ENCODE measurements around the gene GINM1.

DNA sequence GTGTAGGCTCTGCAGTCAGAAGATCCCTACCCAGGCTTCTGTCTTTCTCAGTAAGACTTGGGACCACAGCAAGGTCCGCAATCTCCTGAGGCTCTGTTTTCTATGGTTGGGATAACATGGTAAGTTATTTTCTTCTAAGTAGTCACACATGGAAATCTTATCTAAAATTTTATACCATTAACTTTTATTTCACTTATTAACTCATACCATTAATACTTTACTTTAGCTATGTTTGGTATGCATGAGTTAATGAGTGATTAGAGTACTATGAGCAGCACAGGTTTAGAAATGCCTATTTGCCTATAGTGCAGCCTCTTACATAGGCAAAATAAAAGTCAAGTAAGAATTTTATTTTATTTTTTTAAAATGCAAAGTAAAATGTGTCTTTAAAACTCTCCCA lies 27.2 kb downstream of the GINM1 start:
- TF ChIP-seq, protein P1, sequence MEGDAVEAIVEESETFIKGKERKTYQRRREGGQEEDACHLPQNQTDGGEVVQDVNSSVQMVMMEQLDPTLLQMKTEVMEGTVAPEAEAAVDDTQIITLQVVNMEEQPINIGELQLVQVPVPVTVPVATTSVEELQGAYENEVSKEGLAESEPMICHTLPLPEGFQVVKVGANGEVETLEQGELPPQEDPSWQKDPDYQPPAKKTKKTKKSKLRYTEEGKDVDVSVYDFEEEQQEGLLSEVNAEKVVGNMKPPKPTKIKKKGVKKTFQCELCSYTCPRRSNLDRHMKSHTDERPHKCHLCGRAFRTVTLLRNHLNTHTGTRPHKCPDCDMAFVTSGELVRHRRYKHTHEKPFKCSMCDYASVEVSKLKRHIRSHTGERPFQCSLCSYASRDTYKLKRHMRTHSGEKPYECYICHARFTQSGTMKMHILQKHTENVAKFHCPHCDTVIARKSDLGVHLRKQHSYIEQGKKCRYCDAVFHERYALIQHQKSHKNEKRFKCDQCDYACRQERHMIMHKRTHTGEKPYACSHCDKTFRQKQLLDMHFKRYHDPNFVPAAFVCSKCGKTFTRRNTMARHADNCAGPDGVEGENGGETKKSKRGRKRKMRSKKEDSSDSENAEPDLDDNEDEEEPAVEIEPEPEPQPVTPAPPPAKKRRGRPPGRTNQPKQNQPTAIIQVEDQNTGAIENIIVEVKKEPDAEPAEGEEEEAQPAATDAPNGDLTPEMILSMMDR (IDR thresholded peaks at IDR 0.05), result no peak
- TF ChIP-seq POLR2A (IDR thresholded peaks at IDR 0.05; ENCODE audit: low read depth), result no peak
- no peak for TF ChIP-seq POLR2AphosphoS5 (IDR thresholded peaks at IDR 0.05)
